Activated CD8-positive, alpha-beta memory T cell treated with anti-CD3 and anti-CD28 coated beads, Interleukin-2, amount 50 U/mL, for 48 hours (primary cell): ENCODE data around the gene CCDC30.

Source experiments
- DNase-seq: peaks from one replicate; pipeline ENCODE4 v3.0.0-alpha.2; 2020

CCDC30 gene

DNA sequence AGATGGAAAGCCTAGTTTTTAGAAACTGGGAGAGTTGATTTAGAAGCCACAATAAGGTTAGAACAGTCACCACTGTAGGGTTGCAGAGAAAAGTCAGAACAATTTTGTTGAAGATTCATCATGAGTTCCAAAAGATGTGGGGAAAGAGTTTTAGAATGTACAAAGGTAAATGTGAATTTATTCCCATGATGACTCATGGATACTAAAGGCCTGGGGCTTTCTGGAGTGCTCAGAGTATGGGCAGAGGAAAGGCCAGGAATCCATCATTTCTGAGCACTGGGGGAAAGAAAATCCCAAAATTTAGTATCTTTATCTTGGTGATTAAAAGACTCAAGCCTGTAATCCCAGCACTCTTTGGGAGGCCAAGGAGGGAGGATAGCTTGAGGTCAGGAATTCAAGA is 236.9 kb downstream of the CCDC30 start:
- DNase-seq: no peak

DNA sequence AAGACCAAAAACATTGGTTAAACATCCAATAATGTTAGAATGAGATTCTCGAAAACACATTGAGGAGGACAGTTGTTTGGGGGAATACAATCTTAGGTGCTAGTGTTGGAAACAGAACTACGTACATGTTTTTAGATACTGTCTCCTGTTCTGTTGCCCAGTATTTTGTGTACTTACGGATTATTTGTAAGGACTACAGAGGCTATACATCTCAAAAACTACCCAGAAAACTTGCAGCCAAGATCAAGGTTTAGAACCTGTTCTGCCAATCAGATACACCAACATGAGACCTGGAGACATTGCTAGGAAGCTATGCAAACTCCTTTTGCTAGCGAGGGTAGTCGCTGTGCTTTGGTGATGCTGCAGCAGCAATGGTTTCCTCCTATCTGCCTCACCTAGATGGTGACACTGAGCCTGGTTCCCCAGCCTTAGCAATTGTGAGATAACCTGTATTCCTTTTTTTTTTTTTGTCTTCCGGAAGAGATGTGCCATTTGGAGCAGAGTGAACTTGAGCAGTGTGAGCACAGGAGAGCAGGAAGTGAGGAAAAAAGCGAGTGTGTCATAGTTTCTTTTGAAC is 240.9 kb downstream of the CCDC30 start:
- DNase-seq: no peak
